ENCODE data around the gene RPF1. TPM values are rescaled to one million over a fixed set of nuclear protein-coding genes. Genes with fewer than 3 reads are reported as not detected.

RPF1 gene
- total RNA-seq, 1 donor from 2014 or later: 18.4 TPM

DNA sequence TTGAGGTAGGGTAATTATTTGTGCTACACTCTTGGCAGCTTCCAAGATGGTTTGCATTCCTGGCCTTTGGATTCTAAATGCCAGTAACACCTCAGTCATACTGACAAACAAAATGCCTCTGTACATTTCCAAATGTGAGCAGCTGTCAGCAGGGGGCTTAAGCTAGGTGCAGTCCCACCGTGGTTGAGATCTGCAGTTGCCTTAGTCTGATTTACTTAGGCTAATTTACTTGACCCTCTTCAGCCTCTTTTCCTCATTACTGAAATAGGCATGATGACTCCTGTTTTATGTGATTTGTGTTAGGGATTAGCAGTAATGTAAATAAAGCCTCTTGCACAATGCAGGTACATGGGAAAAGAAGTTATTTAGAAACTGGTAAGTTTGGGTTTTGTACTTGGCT, 13.7 kb downstream of the RPF1 start:
- Mint-ChIP-seq H3K27me3 (ENCODE audit: unreplicated experiment) (peaks cover 4% of the 10 kb centered on the region), H3K4me1 (ENCODE audit: unreplicated experiment) (no peaks in the 10 kb centered on the region), H3K36me3 (ENCODE audit: low read depth, unreplicated experiment) (peaks cover 12% of the 10 kb centered on the region), H3K4me3 (ENCODE audit: unreplicated experiment) (no peak overlapping the region), H3K9me3 (ENCODE audit: unreplicated experiment) (no peaks in the 10 kb centered on the region), H3K27ac (ENCODE audit: unreplicated experiment) (no peak overlapping the region)
- no peak for DNase-seq (ENCODE audit: low spot score)
- TF ChIP-seq, protein P1, sequence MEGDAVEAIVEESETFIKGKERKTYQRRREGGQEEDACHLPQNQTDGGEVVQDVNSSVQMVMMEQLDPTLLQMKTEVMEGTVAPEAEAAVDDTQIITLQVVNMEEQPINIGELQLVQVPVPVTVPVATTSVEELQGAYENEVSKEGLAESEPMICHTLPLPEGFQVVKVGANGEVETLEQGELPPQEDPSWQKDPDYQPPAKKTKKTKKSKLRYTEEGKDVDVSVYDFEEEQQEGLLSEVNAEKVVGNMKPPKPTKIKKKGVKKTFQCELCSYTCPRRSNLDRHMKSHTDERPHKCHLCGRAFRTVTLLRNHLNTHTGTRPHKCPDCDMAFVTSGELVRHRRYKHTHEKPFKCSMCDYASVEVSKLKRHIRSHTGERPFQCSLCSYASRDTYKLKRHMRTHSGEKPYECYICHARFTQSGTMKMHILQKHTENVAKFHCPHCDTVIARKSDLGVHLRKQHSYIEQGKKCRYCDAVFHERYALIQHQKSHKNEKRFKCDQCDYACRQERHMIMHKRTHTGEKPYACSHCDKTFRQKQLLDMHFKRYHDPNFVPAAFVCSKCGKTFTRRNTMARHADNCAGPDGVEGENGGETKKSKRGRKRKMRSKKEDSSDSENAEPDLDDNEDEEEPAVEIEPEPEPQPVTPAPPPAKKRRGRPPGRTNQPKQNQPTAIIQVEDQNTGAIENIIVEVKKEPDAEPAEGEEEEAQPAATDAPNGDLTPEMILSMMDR (IDR thresholded peaks at IDR 0.05; ENCODE audit: unreplicated experiment): no peak

DNA sequence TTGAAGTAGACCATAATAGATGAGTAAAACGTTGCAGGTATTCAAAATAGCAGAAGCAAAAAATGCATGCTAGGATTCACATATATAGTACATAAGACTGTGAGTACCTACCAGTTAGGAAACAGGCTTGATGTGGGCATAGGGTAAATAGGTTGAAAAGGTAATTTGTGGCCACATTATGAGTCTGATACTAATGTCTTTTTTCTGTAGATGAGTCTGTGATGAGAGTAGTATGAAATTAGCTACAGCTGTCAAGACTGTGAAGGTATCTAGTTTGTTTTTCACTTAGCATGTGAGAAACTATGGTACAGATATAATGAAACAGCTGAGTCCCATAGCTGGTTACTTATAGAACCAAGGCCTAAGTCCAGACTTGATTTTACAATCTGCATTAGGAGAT, 14.7 kb downstream of the RPF1 start:
- no peak for DNase-seq (ENCODE audit: low spot score)
- no peak overlapping the region for H3K27ac Mint-ChIP-seq (ENCODE audit: unreplicated experiment)
- H3K36me3 Mint-ChIP-seq (ENCODE audit: low read depth, unreplicated experiment): peaks cover 12% of the 10 kb centered on the region
- peaks cover 4% of the 10 kb centered on the region for H3K27me3 Mint-ChIP-seq (ENCODE audit: unreplicated experiment)
- no peaks in the 10 kb centered on the region for H3K9me3 Mint-ChIP-seq (ENCODE audit: unreplicated experiment)
- TF ChIP-seq, protein P1 (IDR thresholded peaks at IDR 0.05; ENCODE audit: unreplicated experiment): no peak
- H3K4me1 Mint-ChIP-seq (ENCODE audit: unreplicated experiment): no peaks in the 10 kb centered on the region
- H3K4me3 Mint-ChIP-seq (ENCODE audit: unreplicated experiment): no peak overlapping the region

DNA sequence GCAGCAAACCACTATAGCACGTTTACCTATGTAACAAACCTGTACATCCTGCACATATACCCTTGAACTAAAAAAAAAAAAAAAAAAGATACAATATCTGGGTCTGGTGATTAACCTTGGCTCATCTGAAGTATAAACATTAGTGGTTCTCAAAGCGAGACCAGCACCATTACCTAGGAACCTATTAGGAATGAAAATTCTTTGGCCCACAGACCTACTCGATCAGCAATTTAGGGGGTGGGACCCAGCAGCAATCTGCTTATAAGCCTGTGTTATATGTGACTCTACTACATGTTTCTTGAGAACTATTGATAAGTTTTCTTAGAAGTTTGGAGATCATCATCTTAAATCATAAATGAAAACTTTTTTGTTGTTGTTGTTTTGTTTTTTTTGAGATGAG, 17.4 kb downstream of the RPF1 start:
- DNase-seq (ENCODE audit: low spot score): no peak
- H3K4me3 Mint-ChIP-seq (ENCODE audit: unreplicated experiment): no peak overlapping the region
- TF ChIP-seq, protein P1 (IDR thresholded peaks at IDR 0.05; ENCODE audit: unreplicated experiment): no peak
- H3K36me3 Mint-ChIP-seq (ENCODE audit: low read depth, unreplicated experiment): peaks cover 8% of the 10 kb centered on the region
- no peaks in the 10 kb centered on the region for H3K27me3 Mint-ChIP-seq (ENCODE audit: unreplicated experiment)
- H3K4me1 Mint-ChIP-seq (ENCODE audit: unreplicated experiment): peaks cover 2% of the 10 kb centered on the region
- H3K27ac Mint-ChIP-seq (ENCODE audit: unreplicated experiment): no peak overlapping the region
- H3K9me3 Mint-ChIP-seq (ENCODE audit: unreplicated experiment): no peaks in the 10 kb centered on the region

DNA sequence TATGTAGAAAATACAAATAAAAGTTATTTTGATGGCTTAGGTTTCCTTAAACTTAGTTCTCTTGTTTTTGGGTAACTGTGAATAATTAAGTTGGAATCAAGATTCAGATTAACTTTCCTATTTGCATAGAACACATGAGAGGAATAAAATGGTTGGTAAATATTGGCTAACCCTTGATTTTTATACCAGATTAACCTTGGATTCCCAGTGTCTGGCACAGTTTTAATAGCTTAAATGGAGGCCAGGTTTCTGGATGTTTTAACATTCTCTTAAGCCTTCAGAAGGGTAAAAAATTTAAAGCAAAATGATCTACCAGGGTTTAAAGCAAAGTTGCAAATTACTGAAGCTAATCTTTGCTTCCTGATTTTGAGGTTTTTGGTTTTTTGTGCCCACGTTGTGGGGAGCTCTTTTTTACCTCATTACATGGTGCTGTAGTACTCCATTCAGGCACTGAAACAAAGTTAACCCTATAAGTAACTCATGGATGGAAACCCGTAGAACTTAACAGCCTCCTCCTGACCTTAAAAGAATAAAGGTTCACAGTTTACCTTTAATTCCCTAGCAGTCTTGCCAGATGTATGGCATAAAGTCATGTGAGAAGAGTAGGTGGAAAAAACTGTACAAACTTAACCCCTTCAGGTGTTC, 18.7 kb downstream of the RPF1 start:
- Mint-ChIP-seq H3K4me3 (ENCODE audit: unreplicated experiment) (no peak overlapping the region), H3K9me3 (ENCODE audit: unreplicated experiment) (no peaks in the 10 kb centered on the region), H3K27me3 (ENCODE audit: unreplicated experiment) (no peaks in the 10 kb centered on the region), H3K36me3 (ENCODE audit: low read depth, unreplicated experiment) (peaks cover 8% of the 10 kb centered on the region), H3K27ac (ENCODE audit: unreplicated experiment) (no peak overlapping the region), H3K4me1 (ENCODE audit: unreplicated experiment) (peaks cover 2% of the 10 kb centered on the region)
- TF ChIP-seq, protein P1 (IDR thresholded peaks at IDR 0.05; ENCODE audit: unreplicated experiment): no peak
- DNase-seq (ENCODE audit: low spot score): no peak

DNA sequence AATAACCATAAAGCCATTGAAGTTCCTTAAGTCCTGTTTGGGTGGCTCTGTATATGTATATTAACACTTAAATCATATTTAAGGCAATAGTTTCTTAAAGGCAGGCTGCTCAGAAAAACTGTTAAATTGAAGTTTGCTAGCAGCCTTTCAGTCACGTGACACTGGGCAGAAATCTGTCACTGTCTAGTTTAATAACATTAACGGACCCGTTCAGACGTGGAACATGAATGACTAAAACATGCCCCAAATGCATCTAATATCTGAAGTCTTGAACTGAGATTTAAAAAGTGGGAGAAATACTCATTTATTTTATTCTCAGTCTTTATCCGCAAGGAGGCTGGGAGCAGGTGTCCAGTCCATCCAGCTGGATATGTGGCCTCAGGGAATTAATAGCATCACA, 23.9 kb downstream of the RPF1 start:
- no peak overlapping the region for H3K27ac Mint-ChIP-seq (ENCODE audit: unreplicated experiment)
- TF ChIP-seq, protein P1 (IDR thresholded peaks at IDR 0.05; ENCODE audit: unreplicated experiment): no peak
- no peak overlapping the region for H3K4me3 Mint-ChIP-seq (ENCODE audit: unreplicated experiment)
- peaks cover 10% of the 10 kb centered on the region for H3K36me3 Mint-ChIP-seq (ENCODE audit: low read depth, unreplicated experiment)
- peaks cover 5% of the 10 kb centered on the region for H3K9me3 Mint-ChIP-seq (ENCODE audit: unreplicated experiment)
- DNase-seq (ENCODE audit: low spot score): no peak
- peaks cover 27% of the 10 kb centered on the region for H3K4me1 Mint-ChIP-seq (ENCODE audit: unreplicated experiment)
- peaks cover 10% of the 10 kb centered on the region for H3K27me3 Mint-ChIP-seq (ENCODE audit: unreplicated experiment)
